Measurements from ENCODE around the gene HSD17B13. TPM values are rescaled to one million over a fixed set of nuclear protein-coding genes. Genes with fewer than 3 reads are reported as not detected.

HSD17B13 gene
- total and polyA plus RNA-seq, 2 donors (not counting 1 experiment from before 2014, with no cell fraction given): 0.32 to 0.46 TPM

DNA sequence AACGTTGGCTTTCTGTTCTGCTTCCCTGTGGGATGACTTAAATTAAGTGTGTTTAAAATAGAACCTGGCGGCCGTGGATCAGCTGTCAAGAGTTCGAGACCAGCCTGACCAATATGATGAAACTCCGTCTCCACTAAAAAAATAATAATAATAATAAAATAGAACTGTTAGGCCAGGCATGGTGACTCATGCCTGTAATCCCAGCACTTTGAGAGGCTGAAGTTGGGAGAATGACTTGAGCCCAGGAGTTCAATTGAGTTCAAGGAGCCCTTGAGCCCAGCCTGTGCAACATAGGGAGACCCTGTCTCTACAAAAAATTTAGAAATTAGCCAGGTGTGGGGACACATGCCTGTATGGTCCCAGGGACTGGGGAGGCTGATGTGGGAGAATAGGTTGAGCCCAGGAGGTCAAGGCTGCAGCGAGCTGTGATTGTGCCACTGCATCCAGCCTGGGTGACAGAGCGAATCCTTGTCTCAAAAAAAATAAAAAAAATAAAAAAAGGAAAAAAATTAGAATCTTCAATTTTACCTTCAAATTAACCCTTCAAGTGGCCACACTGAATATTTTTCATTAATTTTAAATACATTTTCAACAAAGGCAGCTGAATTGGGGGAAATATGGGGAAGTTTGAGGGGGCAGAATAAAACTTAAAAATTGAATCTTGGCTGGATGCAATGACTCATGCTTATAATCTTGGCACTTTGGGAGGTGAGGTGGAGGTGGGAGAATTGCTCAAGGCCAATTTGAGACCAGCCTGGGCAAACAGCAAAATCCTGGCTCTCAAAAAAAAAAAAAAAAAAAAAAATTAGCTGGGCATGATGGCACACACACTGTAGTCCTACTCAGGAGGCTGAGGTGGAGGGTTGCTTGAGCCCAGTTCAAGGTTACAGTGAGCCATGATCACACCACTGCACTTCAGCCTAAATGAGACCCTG, 31.8 kb upstream of the HSD17B13 start:
- H3K4me3 ChIP-seq (ENCODE audit: control extremely low read depth in 1 of 5, extremely low read depth in 1 of 5, insufficient read depth in 1 of 5, low read depth in 2 of 5, low read length in 4 of 5): no peak overlapping the region
- POLR2A ChIA-PET: no interaction called here
- no peaks in the 10 kb centered on the region for H3K9me3 ChIP-seq (ENCODE audit: control extremely low read depth in 1 of 3, control insufficient read depth in 2 of 3, insufficient read depth in 1 of 3, low read length in 2 of 3)
- H3K27me3 Mint-ChIP-seq: no peaks in the 10 kb centered on the region
- H3K9ac ChIP-seq (ENCODE audit: low read length): no peak overlapping the region
- no peaks in the 10 kb centered on the region for H3K27me3 ChIP-seq (replicated peaks in 1 of 4; ENCODE audit: control extremely low read depth in 1 of 4, control insufficient read depth in 3 of 4, insufficient read depth in 4 of 4, low read length in 3 of 4)
- H3K4me1 Mint-ChIP-seq: no peaks in the 10 kb centered on the region
- no peaks in the 10 kb centered on the region for H4K20me1 ChIP-seq (ENCODE audit: control insufficient read depth, insufficient read depth, low read length, poor library complexity, severe bottlenecking)
- WGBS (ENCODE audit: insufficient coverage): 17% methylated on average over 1 of the region's 7 CpGs
- intact Hi-C loops (cut with micrococcal nuclease): no loop called here
- no peak overlapping the region for H3K27ac ChIP-seq (ENCODE audit: low read length in 2 of 2)
- no peak overlapping the region for H3K27ac Mint-ChIP-seq
- ATAC-seq (ENCODE audit: low read depth) (no peak), DNase-seq (no peak)
- H3K9me3 Mint-ChIP-seq (ENCODE audit: insufficient read depth): no peaks in the 10 kb centered on the region
- TF ChIP-seq, protein P1, sequence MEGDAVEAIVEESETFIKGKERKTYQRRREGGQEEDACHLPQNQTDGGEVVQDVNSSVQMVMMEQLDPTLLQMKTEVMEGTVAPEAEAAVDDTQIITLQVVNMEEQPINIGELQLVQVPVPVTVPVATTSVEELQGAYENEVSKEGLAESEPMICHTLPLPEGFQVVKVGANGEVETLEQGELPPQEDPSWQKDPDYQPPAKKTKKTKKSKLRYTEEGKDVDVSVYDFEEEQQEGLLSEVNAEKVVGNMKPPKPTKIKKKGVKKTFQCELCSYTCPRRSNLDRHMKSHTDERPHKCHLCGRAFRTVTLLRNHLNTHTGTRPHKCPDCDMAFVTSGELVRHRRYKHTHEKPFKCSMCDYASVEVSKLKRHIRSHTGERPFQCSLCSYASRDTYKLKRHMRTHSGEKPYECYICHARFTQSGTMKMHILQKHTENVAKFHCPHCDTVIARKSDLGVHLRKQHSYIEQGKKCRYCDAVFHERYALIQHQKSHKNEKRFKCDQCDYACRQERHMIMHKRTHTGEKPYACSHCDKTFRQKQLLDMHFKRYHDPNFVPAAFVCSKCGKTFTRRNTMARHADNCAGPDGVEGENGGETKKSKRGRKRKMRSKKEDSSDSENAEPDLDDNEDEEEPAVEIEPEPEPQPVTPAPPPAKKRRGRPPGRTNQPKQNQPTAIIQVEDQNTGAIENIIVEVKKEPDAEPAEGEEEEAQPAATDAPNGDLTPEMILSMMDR (IDR thresholded peaks at IDR 0.05): no peak
- TF ChIP-seq EZH2 (IDR thresholded peaks at IDR 0.05; ENCODE audit: borderline replicate concordance, insufficient read depth, low read depth, low read length, poor library complexity, severe bottlenecking): no peak
- H3K4me3 Mint-ChIP-seq: no peak overlapping the region
- no peak overlapping the region for H2AFZ ChIP-seq (ENCODE audit: insufficient read depth, low read depth, low read length, poor library complexity, severe bottlenecking)
- H3K36me3 ChIP-seq (replicated peaks in 1 of 2; ENCODE audit: control extremely low read depth in 1 of 2, control insufficient read depth in 1 of 2, extremely low read depth in 1 of 2, insufficient read depth in 2 of 2, low read length in 1 of 2): peaks cover 6 to 19% of the 10 kb centered on the region in 2 experiments
- H3K4me1 ChIP-seq (ENCODE audit: control insufficient read depth in 2 of 2, insufficient read depth in 2 of 2, low read length in 2 of 2): no peaks in the 10 kb centered on the region
- H3K79me2 ChIP-seq (ENCODE audit: control insufficient read depth, insufficient read depth, low read length): no peaks in the 10 kb centered on the region
- no peak overlapping the region for H3K4me2 ChIP-seq (replicated peaks; ENCODE audit: low read depth, low read length, poor library complexity, severe bottlenecking)
- CTCF ChIA-PET: interaction anchor here (0.7 to 2.8 kb wide), 4 partner anchors 21 to 115 kb away, joined by 3 to 28 read pairs (median 5); no protein-coding TSS in a partner anchor

DNA sequence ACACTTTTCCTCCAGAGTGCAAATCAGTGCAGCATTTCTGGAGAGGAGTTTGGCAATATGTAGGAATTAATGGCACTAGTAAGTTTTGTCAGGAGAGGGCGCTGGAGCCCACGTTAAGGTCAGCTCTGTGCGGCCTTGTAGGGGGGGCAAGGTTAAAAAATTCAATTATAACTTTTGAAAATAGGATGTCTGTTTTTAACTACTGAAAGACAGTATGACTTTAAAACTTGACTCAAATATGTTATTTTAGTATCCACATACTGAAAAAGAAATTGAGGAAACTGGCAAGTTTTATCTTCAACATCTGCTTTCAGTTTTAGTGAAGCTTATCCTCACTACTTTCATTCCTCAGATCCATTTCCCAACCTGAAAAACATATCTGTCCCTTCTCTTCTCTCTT, 30.9 kb upstream of the HSD17B13 start:
- ChIA-PET POLR2A (interaction anchor here (0.6 kb wide), 1 partner anchor 112 kb away, joined by 7 read pairs; no protein-coding TSS in a partner anchor), CTCF (interaction anchor here (0.7 to 2.8 kb wide), 4 partner anchors 22 to 116 kb away, joined by 3 to 28 read pairs (median 5); no protein-coding TSS in a partner anchor)
- Histone ChIP-seq H3K4me2 (replicated peaks; ENCODE audit: low read depth, low read length, poor library complexity, severe bottlenecking) (no peak overlapping the region), H3K9me3 (ENCODE audit: control extremely low read depth in 1 of 3, control insufficient read depth in 2 of 3, insufficient read depth in 1 of 3, low read length in 2 of 3) (no peaks in the 10 kb centered on the region), H3K9ac (ENCODE audit: low read length) (no peak overlapping the region), H3K27ac (ENCODE audit: low read length in 2 of 2) (no peak overlapping the region), H2AFZ (ENCODE audit: insufficient read depth, low read depth, low read length, poor library complexity, severe bottlenecking) (no peak overlapping the region), H3K79me2 (ENCODE audit: control insufficient read depth, insufficient read depth, low read length) (no peaks in the 10 kb centered on the region), H3K27me3 (replicated peaks in 1 of 4; ENCODE audit: control extremely low read depth in 1 of 4, control insufficient read depth in 3 of 4, insufficient read depth in 4 of 4, low read length in 3 of 4) (no peaks in the 10 kb centered on the region), H4K20me1 (ENCODE audit: control insufficient read depth, insufficient read depth, low read length, poor library complexity, severe bottlenecking) (no peaks in the 10 kb centered on the region), H3K4me1 (ENCODE audit: control insufficient read depth in 2 of 2, insufficient read depth in 2 of 2, low read length in 2 of 2) (no peaks in the 10 kb centered on the region), H3K36me3 (replicated peaks in 1 of 2; ENCODE audit: control extremely low read depth in 1 of 2, control insufficient read depth in 1 of 2, extremely low read depth in 1 of 2, insufficient read depth in 2 of 2, low read length in 1 of 2) (peaks cover 6 to 12% of the 10 kb centered on the region in 2 experiments), H3K4me3 (ENCODE audit: control extremely low read depth in 1 of 5, extremely low read depth in 1 of 5, insufficient read depth in 1 of 5, low read depth in 2 of 5, low read length in 4 of 5) (no peak overlapping the region)
- H3K4me3 Mint-ChIP-seq: no peak overlapping the region
- intact Hi-C loops (cut with micrococcal nuclease): loop anchor here (2.0 kb wide), 1 partner anchor 111 kb away; no protein-coding TSS in a partner anchor
- peak; percentile 51 for DNase-seq
- no peak for TF ChIP-seq EZH2 (IDR thresholded peaks at IDR 0.05; ENCODE audit: borderline replicate concordance, insufficient read depth, low read depth, low read length, poor library complexity, severe bottlenecking)
- TF ChIP-seq, protein P1 (IDR thresholded peaks at IDR 0.05): peak; percentile 66
- no peaks in the 10 kb centered on the region for H3K9me3 Mint-ChIP-seq (ENCODE audit: insufficient read depth)
- H3K27ac Mint-ChIP-seq: no peak overlapping the region
- H3K4me1 Mint-ChIP-seq: no peaks in the 10 kb centered on the region
- no peak for ATAC-seq (ENCODE audit: low read depth)
- 10% methylated on average over 2 of the region's 3 CpGs for WGBS (ENCODE audit: insufficient coverage)
- no peaks in the 10 kb centered on the region for H3K27me3 Mint-ChIP-seq
